ENCODE results near the gene ACVR1.

The ACVR1 gene

DNA sequence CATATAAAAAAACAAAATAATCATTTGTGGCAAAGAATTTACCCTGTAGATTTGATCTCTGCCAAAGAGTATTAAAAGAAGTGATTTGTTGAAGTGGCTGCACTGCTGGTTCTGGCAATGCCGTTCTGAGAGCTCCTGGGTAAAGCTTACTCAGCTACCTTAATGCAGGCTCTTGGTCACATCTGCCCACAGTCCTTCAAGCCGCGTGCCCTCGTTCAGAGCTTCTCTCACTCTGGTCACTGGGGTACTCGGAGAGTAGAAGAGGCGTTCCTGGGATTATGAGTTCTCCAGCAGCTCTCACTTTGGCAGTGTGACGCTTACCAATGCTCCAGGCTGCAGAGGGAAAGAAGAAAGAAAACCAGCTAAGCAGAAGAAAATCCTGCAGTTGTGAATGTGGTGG is 57.9 kb downstream of the ACVR1 start:
- in situ Hi-C loops (cut with HindIII; ENCODE audit: low pct_ligation_motif_present, low sequenced_read_pairs) = no loop called here
- TF ChIP-seq, protein P1, sequence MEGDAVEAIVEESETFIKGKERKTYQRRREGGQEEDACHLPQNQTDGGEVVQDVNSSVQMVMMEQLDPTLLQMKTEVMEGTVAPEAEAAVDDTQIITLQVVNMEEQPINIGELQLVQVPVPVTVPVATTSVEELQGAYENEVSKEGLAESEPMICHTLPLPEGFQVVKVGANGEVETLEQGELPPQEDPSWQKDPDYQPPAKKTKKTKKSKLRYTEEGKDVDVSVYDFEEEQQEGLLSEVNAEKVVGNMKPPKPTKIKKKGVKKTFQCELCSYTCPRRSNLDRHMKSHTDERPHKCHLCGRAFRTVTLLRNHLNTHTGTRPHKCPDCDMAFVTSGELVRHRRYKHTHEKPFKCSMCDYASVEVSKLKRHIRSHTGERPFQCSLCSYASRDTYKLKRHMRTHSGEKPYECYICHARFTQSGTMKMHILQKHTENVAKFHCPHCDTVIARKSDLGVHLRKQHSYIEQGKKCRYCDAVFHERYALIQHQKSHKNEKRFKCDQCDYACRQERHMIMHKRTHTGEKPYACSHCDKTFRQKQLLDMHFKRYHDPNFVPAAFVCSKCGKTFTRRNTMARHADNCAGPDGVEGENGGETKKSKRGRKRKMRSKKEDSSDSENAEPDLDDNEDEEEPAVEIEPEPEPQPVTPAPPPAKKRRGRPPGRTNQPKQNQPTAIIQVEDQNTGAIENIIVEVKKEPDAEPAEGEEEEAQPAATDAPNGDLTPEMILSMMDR (IDR thresholded peaks at IDR 0.05; ENCODE audit: low read depth, low read length, missing control alignments) = no peak
- peaks cover 5% of the 10 kb centered on the region for H3K36me3 ChIP-seq (replicated peaks)

DNA sequence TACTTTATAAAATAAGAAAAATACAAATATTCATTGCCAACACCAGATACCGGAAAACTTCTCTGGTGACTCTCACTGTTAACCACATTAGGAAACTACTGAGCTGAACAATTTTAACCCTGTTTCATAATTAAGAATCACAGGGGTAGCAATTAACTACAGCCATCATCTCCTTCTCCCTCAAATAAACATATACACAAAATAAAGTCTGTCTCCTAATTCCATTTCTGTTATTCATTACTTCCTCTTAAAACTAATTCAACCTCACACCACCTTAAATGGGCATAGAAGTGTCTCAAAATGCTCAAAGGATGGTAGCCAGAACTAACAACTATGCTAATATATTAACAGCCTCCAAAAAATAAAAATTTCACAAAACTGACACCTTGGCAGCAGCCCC is 60.7 kb downstream of the ACVR1 start:
- no peak for DNase-seq
- Histone ChIP-seq H3K4me3 (ENCODE audit: low read depth, low read length) (no peak overlapping the region), H3K36me3 (replicated peaks) (peaks cover 5% of the 10 kb centered on the region), H3K27ac (no peak overlapping the region), H3K27me3 (replicated peaks) (no peaks in the 10 kb centered on the region)
- TF ChIP-seq, protein P1 (IDR thresholded peaks at IDR 0.05; ENCODE audit: low read depth, low read length, missing control alignments) = no peak
- in situ Hi-C loops (cut with HindIII; ENCODE audit: low pct_ligation_motif_present, low sequenced_read_pairs) = no loop called here

More for the DNA sequence above, 57.9 kb downstream of the ACVR1 start:
- DNase-seq = no peak
- Histone ChIP-seq H3K27me3 (replicated peaks) (no peaks in the 10 kb centered on the region), H3K4me3 (ENCODE audit: low read depth, low read length) (no peak overlapping the region), H3K27ac (no peak overlapping the region)

DNA sequence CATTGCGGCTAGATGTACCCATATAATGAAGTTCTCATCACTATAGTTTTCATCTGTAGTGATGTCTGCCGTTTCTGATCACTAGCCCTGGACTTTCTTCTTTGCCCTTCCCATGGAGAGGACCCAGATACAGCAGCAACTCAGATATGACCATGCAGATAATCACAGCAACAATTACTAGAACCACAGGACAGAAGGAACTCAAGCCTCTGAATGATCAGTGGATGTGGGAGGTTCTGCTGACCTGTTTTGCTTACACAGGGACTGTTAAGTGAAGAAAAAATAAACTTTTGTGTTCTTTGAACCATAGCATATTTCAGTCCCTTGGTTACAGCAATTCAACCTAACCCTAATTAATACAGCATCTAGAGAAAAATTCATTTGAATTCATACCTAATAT is 62.7 kb downstream of the ACVR1 start:
- in situ Hi-C loops (cut with HindIII; ENCODE audit: low pct_ligation_motif_present, low sequenced_read_pairs) = no loop called here
- Histone ChIP-seq H3K27ac (no peak overlapping the region), H3K4me3 (ENCODE audit: low read depth, low read length) (no peak overlapping the region), H3K36me3 (replicated peaks) (peaks cover 5% of the 10 kb centered on the region), H3K27me3 (replicated peaks) (no peaks in the 10 kb centered on the region)
- TF ChIP-seq, protein P1 (IDR thresholded peaks at IDR 0.05; ENCODE audit: low read depth, low read length, missing control alignments) = no peak
- DNase-seq = no peak

GRCh38 chr2:157810037-157810436 is 66.1 kb downstream of the ACVR1 start:
- no peak overlapping the region for H3K27ac ChIP-seq
- in situ Hi-C loops (cut with HindIII; ENCODE audit: low pct_ligation_motif_present, low sequenced_read_pairs) = no loop called here
- H3K36me3 ChIP-seq (replicated peaks) = no peaks in the 10 kb centered on the region
- H3K4me3 ChIP-seq (ENCODE audit: low read depth, low read length) = no peak overlapping the region
- H3K27me3 ChIP-seq (replicated peaks) = no peaks in the 10 kb centered on the region
- no peak for DNase-seq
- TF ChIP-seq, protein P1 (IDR thresholded peaks at IDR 0.05; ENCODE audit: low read depth, low read length, missing control alignments) = no peak

DNA sequence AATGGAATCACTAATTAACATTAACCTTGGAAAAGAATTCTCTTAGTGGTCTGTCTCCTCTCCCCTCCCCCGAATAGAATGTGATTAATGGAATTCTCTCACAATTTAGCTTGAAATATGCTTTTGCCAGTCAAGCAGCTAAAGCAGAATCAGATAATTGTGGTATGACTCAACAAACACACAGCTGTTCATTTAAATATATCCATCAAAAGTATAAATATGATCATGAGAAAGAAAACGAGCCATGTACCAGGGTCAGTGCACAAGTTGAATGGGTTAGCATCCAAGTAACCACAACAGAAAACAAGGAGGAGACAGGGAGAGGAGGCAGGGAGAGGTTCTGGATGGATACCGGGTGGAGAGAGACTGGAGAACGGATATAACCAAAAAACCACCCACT is 66.9 kb downstream of the ACVR1 start:
- peak; percentile 50 for DNase-seq
- in situ Hi-C loops (cut with HindIII; ENCODE audit: low pct_ligation_motif_present, low sequenced_read_pairs) = no loop called here
- TF ChIP-seq, protein P1 (IDR thresholded peaks at IDR 0.05; ENCODE audit: low read depth, low read length, missing control alignments) = no peak

GRCh38 chr2:157808421-157808820 is 67.7 kb downstream of the ACVR1 start:
- Histone ChIP-seq H3K27me3 (replicated peaks) (no peaks in the 10 kb centered on the region), H3K36me3 (replicated peaks) (no peaks in the 10 kb centered on the region), H3K4me3 (ENCODE audit: low read depth, low read length) (no peak overlapping the region), H3K27ac (no peak overlapping the region)
- in situ Hi-C loops (cut with HindIII; ENCODE audit: low pct_ligation_motif_present, low sequenced_read_pairs) = no loop called here
- no peak for DNase-seq
- TF ChIP-seq, protein P1 (IDR thresholded peaks at IDR 0.05; ENCODE audit: low read depth, low read length, missing control alignments) = no peak

More for the DNA sequence above, 66.9 kb downstream of the ACVR1 start:
- Histone ChIP-seq H3K36me3 (replicated peaks) (no peaks in the 10 kb centered on the region), H3K27ac (peak overlapping the region; percentile 12), H3K27me3 (replicated peaks) (no peaks in the 10 kb centered on the region), H3K4me3 (ENCODE audit: low read depth, low read length) (no peak overlapping the region)
